Activated naive CD8-positive, alpha-beta T cell treated with anti-CD3 and anti-CD28 coated beads, Interleukin-2, amount 50 U/mL, for 24 hours (primary cell): ENCODE measurements around the gene GRIK3.

Experiments
- ATAC-seq: fragments of 150-1000 bp; cut with Tn5 transposase; one replicate; pipeline ENCODE4 v1.10.0; 2021
- DNase-seq: peaks from one replicate; pipeline ENCODE4 v3.0.0; 2021
- H3K27ac Mint-ChIP-seq: one replicate; pipeline ENCODE4 v1.8.0; 2021; ENCODE audit warnings: mild to moderate bottlenecking, mixed read lengths
- H3K27me3 Mint-ChIP-seq: one replicate; pipeline ENCODE4 v1.8.0; 2021; ENCODE audit warnings: mixed read lengths
- H3K36me3 Mint-ChIP-seq: one replicate; pipeline ENCODE4 v1.8.0; 2021; ENCODE audit warnings: low read depth, mixed read lengths
- H3K4me1 Mint-ChIP-seq: one replicate; pipeline ENCODE4 v1.8.0; 2021; ENCODE audit warnings: mixed read lengths
- H3K4me3 Mint-ChIP-seq: one replicate; pipeline ENCODE4 v1.8.0; 2021; ENCODE audit warnings: mild to moderate bottlenecking, moderate library complexity, mixed read lengths
- H3K9me3 Mint-ChIP-seq: one replicate; pipeline ENCODE4 v1.8.0; 2021; ENCODE audit warnings: mixed read lengths

GRIK3 gene

DNA sequence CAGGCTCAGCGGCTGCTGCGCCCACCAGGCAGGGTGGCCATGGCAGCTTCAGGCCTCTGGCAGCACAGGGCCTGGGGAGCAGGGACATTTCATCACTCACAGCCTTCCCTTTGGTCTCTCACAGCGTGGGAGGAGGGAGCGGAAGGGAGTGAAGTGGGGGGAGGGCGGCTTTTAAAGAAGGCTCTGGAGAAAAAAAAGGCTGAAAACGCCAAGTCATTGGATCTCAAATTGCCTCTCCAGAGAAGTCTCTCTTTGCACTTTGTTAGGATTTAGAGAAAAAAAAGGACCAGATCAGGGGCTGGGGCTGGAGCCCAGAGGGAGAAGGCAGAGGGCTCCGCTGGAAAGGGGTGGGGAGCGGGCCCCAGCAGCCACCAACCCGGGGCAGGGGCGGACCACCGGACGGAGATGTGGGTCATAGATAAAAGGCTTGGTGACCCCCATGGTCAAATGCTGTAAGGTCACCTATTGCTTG, 209.9 kb downstream of the GRIK3 start:
- peaks cover 6% of the 10 kb centered on the region for H3K27me3 Mint-ChIP-seq
- no peak overlapping the region for H3K27ac Mint-ChIP-seq
- no peak for DNase-seq

GRCh38 chr1:36822648-36823047, 211.7 kb downstream of the GRIK3 start:
- H3K9me3 Mint-ChIP-seq = no peaks in the 10 kb centered on the region
- DNase-seq (no peak), ATAC-seq (no peak)
- no peak overlapping the region for H3K4me3 Mint-ChIP-seq
- H3K36me3 Mint-ChIP-seq = no peaks in the 10 kb centered on the region
- H3K27me3 Mint-ChIP-seq = peaks cover 6% of the 10 kb centered on the region
- no peaks in the 10 kb centered on the region for H3K4me1 Mint-ChIP-seq
- no peak overlapping the region for H3K27ac Mint-ChIP-seq

More for the DNA sequence above, 209.9 kb downstream of the GRIK3 start:
- no peak for ATAC-seq
- H3K36me3 Mint-ChIP-seq = no peaks in the 10 kb centered on the region
- no peaks in the 10 kb centered on the region for H3K4me1 Mint-ChIP-seq
- H3K9me3 Mint-ChIP-seq = no peaks in the 10 kb centered on the region
- H3K4me3 Mint-ChIP-seq = no peak overlapping the region

DNA sequence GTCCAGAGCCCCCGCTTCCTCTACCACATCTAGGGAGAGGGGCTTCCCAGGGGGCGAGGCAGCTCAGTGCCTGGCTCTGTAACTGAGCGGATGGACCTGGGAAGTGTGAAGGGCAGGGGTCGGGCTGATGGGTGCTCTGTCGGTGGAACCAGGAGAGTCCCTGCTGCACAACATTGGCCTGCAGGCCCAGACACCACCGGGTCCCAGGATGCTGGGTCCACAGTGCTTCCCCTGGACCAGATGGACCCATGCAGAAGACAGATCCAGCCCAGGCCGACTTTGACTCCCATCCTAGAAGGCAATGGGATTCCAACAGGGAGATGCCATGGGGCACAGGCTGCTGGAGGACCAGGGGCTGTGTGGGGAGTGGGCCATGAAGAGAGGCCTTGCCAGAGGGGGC, 212.9 kb downstream of the GRIK3 start:
- ATAC-seq (no peak), DNase-seq (no peak)
- no peaks in the 10 kb centered on the region for H3K4me1 Mint-ChIP-seq
- H3K27ac Mint-ChIP-seq = no peak overlapping the region
- H3K9me3 Mint-ChIP-seq = no peaks in the 10 kb centered on the region
- no peaks in the 10 kb centered on the region for H3K36me3 Mint-ChIP-seq
- no peak overlapping the region for H3K4me3 Mint-ChIP-seq
- H3K27me3 Mint-ChIP-seq = peaks cover 6% of the 10 kb centered on the region

DNA sequence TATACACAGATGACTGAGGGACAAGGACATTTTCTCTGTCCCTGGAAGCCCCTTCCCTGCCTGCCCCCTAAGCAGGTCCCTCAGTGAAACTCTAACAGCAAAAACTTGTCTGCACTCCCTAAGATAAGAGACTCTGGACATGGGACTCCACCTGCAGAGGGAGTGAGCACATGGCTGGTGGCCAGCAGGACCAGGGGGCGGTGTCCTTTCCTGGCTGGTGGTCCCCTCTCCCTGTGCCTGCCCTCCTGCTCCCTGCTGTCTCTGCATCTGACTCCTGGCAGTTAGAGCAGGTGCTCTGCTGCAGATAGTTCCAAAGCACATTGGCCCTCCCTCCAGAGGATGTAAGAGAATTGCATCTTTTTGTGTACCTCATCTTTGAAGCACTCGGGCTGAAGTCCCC, 215.5 kb downstream of the GRIK3 start:
- DNase-seq = no peak
- H3K4me3 Mint-ChIP-seq = no peak overlapping the region
- H3K9me3 Mint-ChIP-seq = no peaks in the 10 kb centered on the region
- H3K4me1 Mint-ChIP-seq = no peaks in the 10 kb centered on the region
- no peak overlapping the region for H3K27ac Mint-ChIP-seq
- ATAC-seq = no peak
- peaks cover 4% of the 10 kb centered on the region for H3K27me3 Mint-ChIP-seq
- no peaks in the 10 kb centered on the region for H3K36me3 Mint-ChIP-seq

GRCh38 chr1:36816348-36816747, 218.0 kb downstream of the GRIK3 start:
- ATAC-seq = no peak
- H3K4me1 Mint-ChIP-seq = no peaks in the 10 kb centered on the region

DNA sequence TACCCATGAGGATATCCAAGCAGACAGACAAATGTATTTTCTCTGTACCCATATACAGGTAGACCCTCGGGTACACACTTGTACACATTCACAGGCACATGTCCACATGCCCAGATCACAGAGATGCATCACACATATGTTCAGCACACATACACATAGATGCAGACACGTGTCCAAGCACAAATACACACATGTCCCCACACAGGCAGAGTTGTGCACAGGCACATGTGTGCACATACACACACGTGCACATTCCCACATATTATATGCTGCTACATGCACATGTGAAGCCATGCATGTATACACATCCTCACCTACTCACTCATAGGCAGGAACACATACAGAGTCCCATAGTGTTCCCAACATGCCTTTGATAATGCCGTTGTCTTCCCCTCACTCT, 219.5 kb downstream of the GRIK3 start:
- H3K27ac Mint-ChIP-seq = no peak overlapping the region

More at GRCh38 chr1:36816348-36816747, 218.0 kb downstream of the GRIK3 start:
- Mint-ChIP-seq H3K27me3 (peaks cover 2% of the 10 kb centered on the region), H3K9me3 (no peaks in the 10 kb centered on the region), H3K27ac (no peak overlapping the region), H3K36me3 (no peaks in the 10 kb centered on the region), H3K4me3 (no peak overlapping the region)
- DNase-seq = no peak

GRCh38 chr1:36814083-36814482, 220.2 kb downstream of the GRIK3 start:
- no peak for DNase-seq
- Mint-ChIP-seq H3K4me3 (no peak overlapping the region), H3K4me1 (no peaks in the 10 kb centered on the region), H3K36me3 (no peaks in the 10 kb centered on the region), H3K27ac (no peak overlapping the region), H3K9me3 (no peaks in the 10 kb centered on the region), H3K27me3 (no peaks in the 10 kb centered on the region)
- ATAC-seq = no peak

More for the DNA sequence above, 219.5 kb downstream of the GRIK3 start:
- DNase-seq = no peak
- H3K36me3 Mint-ChIP-seq = no peaks in the 10 kb centered on the region
- no peaks in the 10 kb centered on the region for H3K9me3 Mint-ChIP-seq
- no peak for ATAC-seq
- no peaks in the 10 kb centered on the region for H3K27me3 Mint-ChIP-seq
- no peak overlapping the region for H3K4me3 Mint-ChIP-seq
- no peaks in the 10 kb centered on the region for H3K4me1 Mint-ChIP-seq

GRCh38 chr1:36807262-36807661, 227.1 kb downstream of the GRIK3 start:
- no peak for DNase-seq
- ATAC-seq = no peak
- Mint-ChIP-seq H3K4me1 (no peaks in the 10 kb centered on the region), H3K27me3 (peaks cover 5% of the 10 kb centered on the region), H3K4me3 (no peak overlapping the region), H3K9me3 (no peaks in the 10 kb centered on the region), H3K27ac (no peak overlapping the region), H3K36me3 (no peaks in the 10 kb centered on the region)

DNA sequence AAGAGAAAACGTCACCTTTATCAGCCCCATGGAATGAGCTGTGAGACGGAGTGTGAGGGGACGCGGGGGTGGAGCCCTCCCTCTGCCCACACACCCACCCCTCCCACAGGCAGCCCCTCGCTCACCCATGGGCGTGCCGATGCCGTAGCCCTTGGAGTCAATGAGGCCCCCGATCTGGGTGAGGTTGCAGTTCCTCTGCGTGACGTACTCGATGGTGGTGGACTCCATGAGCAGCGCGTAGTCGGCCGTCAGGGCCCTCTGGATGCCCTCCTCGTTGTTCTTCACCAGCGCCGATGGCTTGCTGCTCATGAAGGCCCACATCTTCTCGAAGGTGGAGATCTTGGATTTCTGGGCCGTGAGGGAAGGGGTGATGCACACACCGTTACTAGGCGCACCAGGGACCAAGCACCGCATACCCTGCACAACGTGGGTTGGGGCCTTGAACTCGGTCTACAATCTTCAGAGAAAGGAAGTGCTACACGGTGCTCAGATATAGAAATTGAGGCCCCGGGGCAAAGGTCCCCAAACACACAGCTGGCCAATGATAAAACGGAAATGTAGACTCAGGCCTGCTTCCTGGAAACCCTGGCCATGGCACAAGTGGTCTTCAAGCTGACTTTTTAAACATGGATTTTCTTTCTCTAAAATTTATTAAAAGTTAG, 228.2 kb downstream of the GRIK3 start:
- H3K36me3 Mint-ChIP-seq = no peaks in the 10 kb centered on the region
- no peak overlapping the region for H3K27ac Mint-ChIP-seq
- DNase-seq (no peak), ATAC-seq (no peak)
- no peaks in the 10 kb centered on the region for H3K9me3 Mint-ChIP-seq
- no peak overlapping the region for H3K4me3 Mint-ChIP-seq
- H3K4me1 Mint-ChIP-seq = no peaks in the 10 kb centered on the region
- H3K27me3 Mint-ChIP-seq = peaks cover 5% of the 10 kb centered on the region

DNA sequence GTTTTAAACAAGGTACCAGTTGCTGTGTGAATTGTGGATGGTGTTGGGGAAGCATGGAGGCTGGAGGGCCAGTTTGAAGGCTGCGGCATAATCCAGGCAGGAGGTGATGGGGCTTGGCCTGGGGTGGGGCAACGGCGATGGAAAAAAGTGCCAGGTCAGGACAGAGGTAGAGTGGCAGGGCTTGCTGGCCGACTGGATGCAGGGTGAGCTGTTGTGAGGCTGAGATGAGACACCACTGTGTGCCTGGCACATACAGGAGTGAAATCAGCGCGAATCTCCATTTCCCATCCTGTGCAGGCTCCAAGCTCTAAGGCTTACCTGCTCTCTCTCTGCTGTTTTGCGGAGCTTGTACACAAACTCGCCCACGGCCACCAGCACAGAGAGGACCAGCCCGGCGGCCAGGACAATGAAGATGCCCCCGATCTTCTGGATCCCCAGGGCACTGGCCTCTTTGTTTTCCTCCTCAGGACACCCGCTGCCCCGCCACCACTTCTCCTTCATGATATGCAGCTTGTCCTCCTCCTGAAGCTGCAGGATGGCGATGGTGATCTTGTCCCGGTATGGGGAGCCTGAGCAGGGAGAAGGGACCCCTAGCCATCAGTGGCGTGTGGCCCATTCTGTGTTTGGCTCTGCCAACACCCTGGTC, 229.5 kb downstream of the GRIK3 start:
- DNase-seq (no peak), ATAC-seq (no peak)
- no peaks in the 10 kb centered on the region for H3K9me3 Mint-ChIP-seq
- H3K27ac Mint-ChIP-seq = no peak overlapping the region
- H3K4me1 Mint-ChIP-seq = no peaks in the 10 kb centered on the region
- peaks cover 5% of the 10 kb centered on the region for H3K27me3 Mint-ChIP-seq
- no peak overlapping the region for H3K4me3 Mint-ChIP-seq
- no peaks in the 10 kb centered on the region for H3K36me3 Mint-ChIP-seq

DNA sequence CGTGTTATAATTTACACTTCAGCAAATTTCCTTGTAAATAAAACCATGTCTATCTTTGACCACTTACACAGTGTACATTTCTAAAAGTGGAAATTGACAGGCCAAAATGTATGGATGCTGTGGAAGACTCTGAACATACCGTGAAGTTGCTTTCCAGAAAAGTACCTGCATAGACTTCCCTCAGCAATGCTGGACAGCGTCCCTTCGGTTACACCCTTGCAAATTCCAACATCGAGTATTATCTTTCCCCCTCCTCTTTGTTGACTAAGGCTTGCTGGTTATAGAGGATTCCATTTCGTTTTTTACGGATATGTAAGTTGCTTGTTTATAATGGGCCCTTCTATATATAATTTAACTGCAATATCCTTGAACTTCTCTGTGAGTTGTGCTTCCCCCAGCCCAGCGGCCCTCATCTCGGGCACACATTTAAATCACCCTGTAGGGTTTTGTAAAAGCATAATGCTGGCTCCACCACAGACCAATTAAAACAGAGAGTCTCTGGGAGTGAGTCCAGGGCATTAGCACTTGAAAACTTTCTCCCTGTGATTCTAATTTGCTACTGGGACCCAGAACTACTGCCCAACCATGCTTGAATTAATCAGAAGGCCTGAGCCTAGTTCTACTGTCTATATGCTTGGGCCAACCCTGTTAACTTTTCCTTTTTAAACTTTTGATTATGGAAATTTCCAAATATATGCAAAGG, 230.3 kb downstream of the GRIK3 start:
- Mint-ChIP-seq H3K9me3 (no peaks in the 10 kb centered on the region), H3K4me3 (no peak overlapping the region), H3K27ac (no peak overlapping the region), H3K4me1 (no peaks in the 10 kb centered on the region), H3K27me3 (peaks cover 5% of the 10 kb centered on the region), H3K36me3 (no peaks in the 10 kb centered on the region)
- no peak for ATAC-seq
- no peak for DNase-seq

- H3K9me3 Mint-ChIP-seq = no peaks in the 10 kb centered on the region
- ATAC-seq = no peak
- H3K27me3 Mint-ChIP-seq = peaks cover 5% of the 10 kb centered on the region
- no peak overlapping the region for H3K27ac Mint-ChIP-seq
- H3K4me3 Mint-ChIP-seq = no peak overlapping the region
- no peaks in the 10 kb centered on the region for H3K36me3 Mint-ChIP-seq
- H3K4me1 Mint-ChIP-seq = no peaks in the 10 kb centered on the region
- no peak for DNase-seq
These were observed 232.3 kb downstream of the GRIK3 start for GRCh38 chr1:36802018-36802417.

GRCh38 chr1:36797761-36798160, 236.6 kb downstream of the GRIK3 start:
- Mint-ChIP-seq H3K9me3 (no peaks in the 10 kb centered on the region), H3K27me3 (no peaks in the 10 kb centered on the region), H3K4me1 (no peaks in the 10 kb centered on the region), H3K4me3 (no peak overlapping the region), H3K36me3 (no peaks in the 10 kb centered on the region), H3K27ac (no peak overlapping the region)
- ATAC-seq = no peak
- DNase-seq = no peak

- no peaks in the 10 kb centered on the region for H3K9me3 Mint-ChIP-seq
- peaks cover 1% of the 10 kb centered on the region for H3K27me3 Mint-ChIP-seq
- no peak for ATAC-seq
These were observed 237.6 kb downstream of the GRIK3 start for GRCh38 chr1:36796733-36797132.

DNA sequence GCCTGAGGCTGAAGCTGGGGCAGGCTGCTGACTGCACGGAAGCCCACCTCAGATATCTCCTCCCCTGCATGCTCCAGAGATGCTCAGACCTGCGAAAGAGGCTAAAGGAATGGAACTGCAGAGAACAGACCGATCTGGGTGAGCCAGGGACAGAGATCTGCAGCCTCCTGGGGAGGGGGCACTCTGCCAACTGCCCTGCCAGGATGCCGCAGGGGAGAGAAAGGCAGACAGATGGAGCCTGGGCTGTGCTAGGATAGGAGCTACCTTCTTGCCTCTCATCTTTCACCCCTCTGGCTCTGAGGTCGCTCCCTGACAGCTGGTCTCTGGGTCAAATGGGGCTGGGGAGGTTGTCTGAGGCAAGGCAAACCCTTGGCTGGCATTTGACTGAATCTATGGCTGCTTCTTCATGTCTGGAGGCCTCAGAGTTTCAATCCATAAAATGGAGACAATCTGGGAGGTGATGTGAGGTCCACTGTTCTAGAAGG, 238.2 kb downstream of the GRIK3 start:
- H3K27me3 Mint-ChIP-seq = peaks cover 1% of the 10 kb centered on the region
- no peak overlapping the region for H3K27ac Mint-ChIP-seq
- no peaks in the 10 kb centered on the region for H3K36me3 Mint-ChIP-seq
- DNase-seq = no peak
- no peak for ATAC-seq
- H3K4me1 Mint-ChIP-seq = no peaks in the 10 kb centered on the region
- H3K9me3 Mint-ChIP-seq = no peaks in the 10 kb centered on the region
- H3K4me3 Mint-ChIP-seq = no peak overlapping the region

More at GRCh38 chr1:36796733-36797132, 237.6 kb downstream of the GRIK3 start:
- no peak for DNase-seq
- Mint-ChIP-seq H3K4me3 (no peak overlapping the region), H3K36me3 (no peaks in the 10 kb centered on the region), H3K27ac (no peak overlapping the region), H3K4me1 (no peaks in the 10 kb centered on the region)
